Right forelimb (tissue), 1 donor: ENCODE results near the gene RIBC1.
"Not testable (repeated sequence)": the region's sequence is repeated elsewhere in the genome, so short reads cannot be mapped to it uniquely, and the experiment has no call there.

Experiments
- DNase-seq: peaks from one replicate; pipeline ENCODE4 v3.0.0-alpha.2; 2018

RIBC1 gene

DNA sequence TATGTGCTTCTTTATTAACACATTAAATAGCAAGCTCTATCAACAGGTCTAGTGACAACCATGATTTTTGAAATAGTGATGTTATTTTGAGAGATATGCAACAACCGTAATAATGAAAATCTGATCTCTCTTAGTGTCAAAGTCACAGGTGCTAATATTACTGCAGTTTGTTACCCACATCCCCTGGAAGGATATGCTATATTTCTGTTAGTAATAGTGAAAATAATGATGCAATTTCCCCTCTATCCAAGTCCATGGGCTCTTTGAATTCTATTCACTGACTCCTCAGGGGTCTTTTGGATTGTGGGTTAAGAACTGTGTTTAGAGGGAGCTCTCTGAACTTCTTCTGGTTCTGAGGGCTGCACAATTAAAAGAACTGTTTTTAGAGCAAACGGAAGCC, 14.5 kb downstream of the RIBC1 start:
- DNase-seq: no peak

DNA sequence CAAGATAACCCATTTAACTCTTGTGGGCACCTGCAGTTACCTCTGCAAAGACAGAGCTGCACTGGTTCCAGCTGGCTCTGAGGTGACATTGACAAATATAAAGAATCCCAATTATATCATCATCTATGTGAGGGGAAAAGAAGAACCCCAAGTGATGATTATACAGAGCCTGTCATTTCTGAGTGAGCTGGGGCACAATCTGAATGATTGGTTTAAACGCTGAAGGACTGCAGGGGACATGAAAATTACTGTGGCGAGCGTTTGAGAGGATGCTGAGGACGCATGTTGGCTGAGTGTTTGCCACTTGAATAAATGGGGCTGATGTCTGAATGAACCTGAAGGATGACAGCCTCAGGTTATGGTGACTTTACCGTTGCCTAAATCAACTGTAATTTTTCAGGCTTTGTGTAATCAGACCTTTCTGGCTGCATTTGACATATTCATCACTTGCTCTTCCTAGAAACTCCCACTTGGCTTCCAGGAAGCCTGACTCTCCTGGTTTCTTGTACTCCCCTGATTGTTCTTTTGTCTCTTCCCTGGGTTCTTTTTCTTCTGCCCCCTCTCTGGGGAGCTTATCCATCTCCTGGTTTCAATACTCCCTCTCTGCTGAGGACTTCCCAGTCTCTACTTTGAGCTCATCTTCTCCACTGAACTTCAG, 15.6 kb downstream of the RIBC1 start:
- DNase-seq: no peak

GRCh38 chrX:53438832-53439230, 16.2 kb downstream of the RIBC1 start:
- no peak for DNase-seq

DNA sequence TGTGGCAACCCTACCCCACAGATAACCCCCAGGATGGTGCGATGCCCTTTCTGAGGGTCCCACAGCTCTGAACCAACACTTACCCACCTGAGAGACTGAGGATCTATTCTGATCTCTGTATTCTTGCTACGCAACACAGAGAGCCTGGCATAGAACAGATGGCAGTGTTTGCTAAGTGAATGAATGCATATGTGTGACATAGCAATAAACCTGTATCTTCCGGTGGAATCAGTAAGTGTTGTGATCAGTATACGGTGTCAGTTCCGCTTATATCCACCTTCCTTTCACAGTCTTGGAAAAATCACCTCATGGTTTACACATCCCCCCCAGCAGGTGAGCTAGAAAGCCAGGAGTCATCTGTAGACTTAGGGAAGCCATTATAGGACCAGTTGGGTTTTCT, 17.4 kb downstream of the RIBC1 start:
- no peak for DNase-seq

- DNase-seq: peak; percentile 48
Measured at GRCh38 chrX:53440621-53441517, 18.2 kb downstream of the RIBC1 start.

GRCh38 chrX:53441531-53442321, 19.1 kb downstream of the RIBC1 start:
- DNase-seq: peak; percentile 64

DNA sequence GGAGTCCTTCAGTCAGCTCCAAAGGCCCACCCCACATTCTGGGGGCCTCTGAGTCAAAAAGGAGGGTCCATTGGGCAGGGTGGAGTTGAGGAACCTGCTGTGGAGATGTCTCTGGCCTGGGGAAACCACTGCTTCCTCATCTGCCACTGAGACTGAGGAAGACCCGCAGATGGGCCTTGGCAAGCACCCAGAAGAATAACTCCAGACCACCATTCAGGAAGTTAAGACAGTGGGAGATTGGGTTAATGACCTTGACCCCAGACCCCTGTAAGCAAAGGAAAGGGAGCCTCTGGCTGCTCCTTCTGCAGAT, 19.6 kb downstream of the RIBC1 start:
- DNase-seq: no peak

DNA sequence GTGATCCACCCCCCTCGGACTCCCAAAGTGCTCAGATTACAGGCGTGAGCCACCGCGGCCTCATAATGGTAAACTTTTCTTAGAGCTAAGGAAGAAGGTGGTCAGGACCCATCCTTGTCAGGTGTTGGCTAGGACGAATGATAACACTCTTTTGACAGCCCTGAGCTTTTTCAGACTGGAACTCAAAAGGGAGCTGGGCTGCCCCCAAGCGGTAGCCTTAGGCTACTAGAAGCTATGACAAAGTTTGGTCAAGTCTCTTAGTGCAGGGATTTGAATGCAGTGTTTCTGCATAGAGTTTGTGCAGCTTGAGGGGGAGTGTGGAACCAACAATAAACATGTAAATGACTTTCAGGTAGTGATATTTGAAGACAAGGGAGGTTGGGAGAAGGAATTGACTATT, 23.3 kb downstream of the RIBC1 start:
- DNase-seq: no peak

DNA sequence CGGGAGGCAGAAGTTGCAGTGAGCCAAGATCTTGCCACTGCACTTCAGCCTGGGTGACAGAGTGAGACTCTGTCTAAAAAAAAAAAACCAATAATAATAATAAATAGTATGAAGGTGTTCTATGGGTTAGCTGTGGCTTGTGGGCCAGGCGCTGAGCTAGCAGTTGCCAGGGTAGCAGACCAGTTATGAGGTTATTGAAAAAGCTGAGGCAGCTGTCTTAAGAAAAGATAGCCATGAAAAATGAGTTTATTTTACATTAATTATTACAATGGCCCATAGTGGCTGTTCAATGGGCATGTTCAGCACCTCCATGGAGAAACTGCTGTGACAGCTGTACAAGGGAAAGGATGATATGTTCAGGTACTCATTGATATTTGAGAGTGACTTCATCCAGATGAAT, 24.8 kb downstream of the RIBC1 start:
- DNase-seq: no peak

DNA sequence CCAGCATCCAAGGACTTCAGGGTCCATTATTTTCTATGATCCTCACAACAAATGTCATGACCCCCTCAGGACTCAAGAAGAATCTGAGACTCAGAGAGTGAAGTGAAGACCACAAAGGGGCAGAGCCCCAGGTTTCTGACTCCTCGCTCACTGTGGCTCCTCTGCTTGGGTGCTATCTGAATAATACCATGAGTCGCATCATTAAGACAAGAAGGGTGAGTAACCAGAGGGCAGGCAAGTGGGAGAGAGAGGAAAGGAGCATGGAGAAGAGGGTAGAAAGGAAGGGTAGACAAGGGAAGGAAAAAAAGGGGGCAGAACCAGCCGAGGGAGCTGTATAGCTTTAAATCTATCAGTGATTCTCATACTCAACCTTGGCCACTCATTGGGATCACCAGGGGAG, 27.0 kb downstream of the RIBC1 start:
- DNase-seq: no peak

DNA sequence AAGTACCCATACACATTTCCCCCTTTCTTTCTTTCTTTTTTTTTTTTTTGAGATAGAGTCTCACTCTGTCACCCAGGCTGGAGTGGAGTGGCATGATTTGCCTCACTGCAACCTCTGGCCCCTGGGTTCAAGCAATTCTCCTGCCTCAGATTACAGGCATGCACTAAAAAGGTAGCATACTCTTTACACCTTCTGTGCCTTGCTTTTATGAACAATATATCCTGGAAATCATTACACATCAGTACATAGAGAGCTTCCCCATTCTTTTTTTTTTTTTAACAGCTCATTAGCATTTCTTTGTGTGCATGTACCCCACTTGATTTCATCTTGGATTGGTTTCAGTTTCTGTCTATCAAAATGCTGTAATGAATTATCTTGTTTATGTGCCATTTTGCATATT, 30.1 kb downstream of the RIBC1 start:
- DNase-seq: no peak

GRCh38 chrX:53456254-53456653, 33.6 kb downstream of the RIBC1 start:
- DNase-seq: no peak

DNA sequence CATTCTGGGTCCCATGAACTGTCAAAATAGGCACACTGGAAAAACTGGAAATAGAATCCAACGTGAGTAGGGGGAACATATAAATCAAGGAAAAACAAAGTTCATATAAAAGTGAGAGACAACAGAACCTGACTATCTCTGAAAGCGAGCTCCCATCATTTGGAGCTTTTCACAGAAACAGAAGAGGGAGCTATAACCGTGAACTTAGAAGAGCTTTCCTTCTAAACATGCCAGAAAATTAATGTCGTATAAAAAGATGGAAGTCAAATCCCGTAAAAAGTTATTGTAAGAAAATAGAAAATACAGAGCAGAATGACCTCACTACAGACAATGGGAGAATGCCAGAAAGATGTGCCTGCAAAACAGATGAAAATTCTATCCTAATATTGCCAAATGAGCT, 35.4 kb downstream of the RIBC1 start:
- no peak for DNase-seq

DNA sequence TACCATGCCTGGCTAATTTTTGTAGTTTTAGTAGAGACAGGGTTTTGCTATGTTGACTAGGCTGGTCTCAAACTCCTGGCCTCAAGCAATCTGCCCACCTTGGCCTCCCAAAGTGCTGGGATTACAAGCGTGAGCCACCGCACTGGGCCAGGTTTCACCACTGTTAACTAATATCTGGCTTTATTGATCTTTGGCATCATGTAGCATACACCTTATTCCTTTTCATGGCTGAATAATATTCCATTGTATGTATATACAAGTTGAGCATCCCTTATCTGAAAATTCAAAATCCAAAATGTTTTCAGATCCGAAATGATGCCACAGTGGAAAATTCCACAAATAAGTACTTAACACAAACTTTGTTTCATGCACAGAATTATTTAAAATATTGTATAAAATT, 46.0 kb downstream of the RIBC1 start:
- DNase-seq: not testable (repeated sequence)

GRCh38 chrX:53471346-53471745, 48.7 kb downstream of the RIBC1 start:
- DNase-seq: no peak

DNA sequence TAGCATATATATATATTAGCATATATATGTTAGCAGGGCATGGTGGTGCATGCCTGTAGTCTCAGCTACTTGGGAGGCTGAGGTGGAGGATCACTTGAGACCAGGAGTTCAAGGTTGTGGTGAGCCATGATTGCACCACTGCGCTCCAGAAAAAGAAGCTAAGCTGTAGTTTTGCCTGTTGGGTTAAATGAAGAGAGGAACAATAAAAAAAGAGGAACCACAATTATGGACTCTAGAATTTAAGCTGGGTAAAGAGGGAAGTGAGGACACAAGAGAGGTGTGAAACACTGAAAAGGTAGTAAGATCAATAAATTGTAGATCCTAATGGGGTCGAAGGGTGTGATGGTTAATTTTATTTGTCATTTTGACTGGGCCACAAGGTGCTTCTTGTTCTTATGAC, 52.0 kb downstream of the RIBC1 start:
- no peak for DNase-seq

- DNase-seq: no peak
Measured at GRCh38 chrX:53476371-53476770, 53.7 kb downstream of the RIBC1 start.

GRCh38 chrX:53479301-53479700, 56.6 kb downstream of the RIBC1 start:
- DNase-seq: no peak
